RWPE1 (cell line): ENCODE data around the gene PTGER2.

ENCODE experiments used
- CTCF ChIA-PET: fragments of 350-600 bp; sonication (Branson Sonifier 250); formaldehyde crosslinking; extraction: SDS; loops from one replicate; lab custom pipeline; 2021; lab: Yijun Ruan, JAX
- POLR2A ChIA-PET: fragments of 400-600 bp; formaldehyde crosslinking; extraction: SDS; loops from one replicate; lab custom pipeline; 2020; ENCODE audit warnings: antibody characterized with exemption; ENCODE audit not compliant: low non-redundant PET; lab: Yijun Ruan, JAX
- DNase-seq: peaks from one replicate; pipeline ENCODE4 v3.0.0; 2012; ENCODE audit warnings: low spot score
- H3K27ac ChIP-seq: fragments of 450-650 bp; 2 replicates; pipeline ENCODE4 v1.5.1; 2017
- CTCF ChIP-seq: fragments of 450-650 bp; conservative IDR thresholded peaks from 2 replicates; pipeline ENCODE4 v1.5.1; 2017; ENCODE audit warnings: low read depth, mild to moderate bottlenecking

The PTGER2 gene

GRCh38 chr14:52268279-52269061, 45.6 kb upstream of the PTGER2 start:
- DNase-seq: no peak
- H3K27ac ChIP-seq: no peak overlapping the region
- CTCF ChIA-PET: interaction anchor here (0.7 kb wide), 1 partner anchor 946 kb away, joined by 3 read pairs; no protein-coding TSS in a partner anchor

GRCh38 chr14:52269100-52269499, 45.0 kb upstream of the PTGER2 start:
- ChIA-PET POLR2A (no interaction called here), CTCF (no interaction called here)
- no peak overlapping the region for H3K27ac ChIP-seq
- no peak for DNase-seq
- TF ChIP-seq CTCF: no peak

More at GRCh38 chr14:52268279-52269061, 45.6 kb upstream of the PTGER2 start:
- TF ChIP-seq CTCF: no peak
- POLR2A ChIA-PET: no interaction called here

- CTCF ChIA-PET: interaction anchor here (0.6 to 0.7 kb wide), 2 partner anchors 10 to 309 kb away, joined by 3 read pairs; no protein-coding TSS in a partner anchor
- POLR2A ChIA-PET: no interaction called here
Observed at GRCh38 chr14:52269982-52270381, 44.1 kb upstream of the PTGER2 start.

GRCh38 chr14:52271538-52271937, 42.6 kb upstream of the PTGER2 start:
- ChIA-PET CTCF (no interaction called here), POLR2A (no interaction called here)
- no peak for TF ChIP-seq CTCF
- no peak overlapping the region for H3K27ac ChIP-seq
- DNase-seq: no peak

More at GRCh38 chr14:52269982-52270381, 44.1 kb upstream of the PTGER2 start:
- DNase-seq: no peak
- H3K27ac ChIP-seq: no peak overlapping the region
- no peak for TF ChIP-seq CTCF

GRCh38 chr14:52272375-52272774, 41.7 kb upstream of the PTGER2 start:
- TF ChIP-seq CTCF: no peak
- CTCF ChIA-PET: interaction anchor here (0.6 to 0.7 kb wide), 2 partner anchors 42 to 276 kb away, joined by 3 to 4 read pairs; partner anchors contain the start of gene PTGER2
- H3K27ac ChIP-seq: no peak overlapping the region
- DNase-seq: no peak
- POLR2A ChIA-PET: no interaction called here

- ChIA-PET POLR2A (no interaction called here), CTCF (interaction anchor here (1.2 kb wide), 1 partner anchor 129 kb away, joined by 5 read pairs; no protein-coding TSS in a partner anchor)
- DNase-seq: no peak
- no peak for TF ChIP-seq CTCF
- no peak overlapping the region for H3K27ac ChIP-seq
Observed at GRCh38 chr14:52275372-52275771, 38.7 kb upstream of the PTGER2 start.
